Mucosa of rectum (tissue), 2 donors: ENCODE data around the gene UMOD.

Source experiments
- H3K27ac ChIP-seq, 2 donors: one replicate each; pipeline ENCODE4 v1.7.0; 2013; ENCODE audit warnings: inconsistent platforms in 2 of 2, low read depth in 2 of 2, low read length in 2 of 2
- H3K27me3 ChIP-seq, 2 donors: one replicate each; pipeline ENCODE4 v1.7.0; 2013; ENCODE audit warnings: low read length in 2 of 2; ENCODE audit not compliant: control insufficient read depth in 2 of 2, insufficient read depth in 2 of 2
- H3K36me3 ChIP-seq, 2 donors: one replicate each; pipeline ENCODE4 v1.7.0; 2013; ENCODE audit warnings: low read length in 2 of 2; ENCODE audit not compliant: control insufficient read depth in 2 of 2, insufficient read depth in 2 of 2
- H3K4me1 ChIP-seq, 2 donors: one replicate each; pipeline ENCODE4 v1.7.0; 2013; ENCODE audit warnings: low read length in 2 of 2, mild to moderate bottlenecking in 1 of 2; ENCODE audit not compliant: control insufficient read depth in 2 of 2, insufficient read depth in 2 of 2
- H3K4me3 ChIP-seq, 2 donors: one replicate each; pipeline ENCODE4 v1.7.0; 2013; ENCODE audit warnings: low read length in 2 of 2
- H3K9ac ChIP-seq, 2 donors: one replicate each; pipeline ENCODE4 v1.7.0; 2013; ENCODE audit warnings: low read length in 2 of 2, low read depth in 1 of 2, mild to moderate bottlenecking in 1 of 2
- H3K9me3 ChIP-seq, 2 donors: one replicate each; pipeline ENCODE4 v1.7.0; 2013; ENCODE audit warnings: low read length in 2 of 2; ENCODE audit not compliant: control insufficient read depth in 2 of 2
- donor health status: healthy.
- donor health status: Normal muscosa, but diverticular disease.

UMOD gene

GRCh38 chr16:20306401-20306800 is 46.1 kb downstream of the UMOD start:
- Histone ChIP-seq H3K9ac (no peak overlapping the region), H3K4me3 (no peak overlapping the region), H3K27ac (no peak overlapping the region), H3K27me3 (peaks cover 0 to 3% of the 10 kb centered on the region in 2 donors), H3K36me3 (no peaks in the 10 kb centered on the region), H3K4me1 (no peaks in the 10 kb centered on the region), H3K9me3 (no peaks in the 10 kb centered on the region)

- no peaks in the 10 kb centered on the region for H3K9me3 ChIP-seq
- no peak overlapping the region for H3K27ac ChIP-seq
- no peaks in the 10 kb centered on the region for H3K36me3 ChIP-seq
- no peak overlapping the region for H3K4me3 ChIP-seq
- peaks cover 0 to 3% of the 10 kb centered on the region in 2 donors for H3K27me3 ChIP-seq
- no peak overlapping the region for H3K9ac ChIP-seq
- H3K4me1 ChIP-seq, result no peaks in the 10 kb centered on the region
Measured at GRCh38 chr16:20303012-20303411, 49.5 kb downstream of the UMOD start.

- H3K9ac ChIP-seq, result no peak overlapping the region
- H3K36me3 ChIP-seq, result no peaks in the 10 kb centered on the region
- no peaks in the 10 kb centered on the region for H3K9me3 ChIP-seq
- H3K4me1 ChIP-seq, result no peaks in the 10 kb centered on the region
- H3K27ac ChIP-seq, result no peak overlapping the region
- H3K27me3 ChIP-seq, result peaks cover 0 to 3% of the 10 kb centered on the region in 2 donors
- no peak overlapping the region for H3K4me3 ChIP-seq
Measured at GRCh38 chr16:20302389-20302788, 50.1 kb downstream of the UMOD start.

DNA sequence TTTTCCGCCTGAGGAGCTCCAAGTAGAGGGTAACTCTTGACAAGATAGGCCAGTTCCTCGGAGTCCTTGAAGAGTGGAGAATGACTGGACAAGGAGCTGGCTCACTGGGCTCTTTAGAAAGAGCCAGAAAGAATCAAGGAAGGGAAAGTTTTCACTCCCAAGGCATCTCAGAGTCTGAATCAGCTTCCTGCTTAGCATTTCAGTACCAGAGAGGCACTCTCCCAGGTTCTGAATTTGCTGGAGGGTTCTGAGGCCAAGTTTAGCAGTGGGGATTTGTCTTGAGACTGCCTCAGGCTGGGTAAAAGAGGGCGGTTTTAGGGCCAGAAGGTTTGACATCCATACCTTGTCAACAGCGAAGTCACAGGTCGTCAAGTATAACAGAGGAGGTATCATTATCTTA is 50.7 kb downstream of the UMOD start:
- no peak overlapping the region for H3K9ac ChIP-seq
- no peak overlapping the region for H3K27ac ChIP-seq
- no peak overlapping the region for H3K4me3 ChIP-seq
- peaks cover 0 to 3% of the 10 kb centered on the region in 2 donors for H3K27me3 ChIP-seq
- H3K9me3 ChIP-seq, result no peaks in the 10 kb centered on the region
- H3K36me3 ChIP-seq, result no peaks in the 10 kb centered on the region
- H3K4me1 ChIP-seq, result no peaks in the 10 kb centered on the region

DNA sequence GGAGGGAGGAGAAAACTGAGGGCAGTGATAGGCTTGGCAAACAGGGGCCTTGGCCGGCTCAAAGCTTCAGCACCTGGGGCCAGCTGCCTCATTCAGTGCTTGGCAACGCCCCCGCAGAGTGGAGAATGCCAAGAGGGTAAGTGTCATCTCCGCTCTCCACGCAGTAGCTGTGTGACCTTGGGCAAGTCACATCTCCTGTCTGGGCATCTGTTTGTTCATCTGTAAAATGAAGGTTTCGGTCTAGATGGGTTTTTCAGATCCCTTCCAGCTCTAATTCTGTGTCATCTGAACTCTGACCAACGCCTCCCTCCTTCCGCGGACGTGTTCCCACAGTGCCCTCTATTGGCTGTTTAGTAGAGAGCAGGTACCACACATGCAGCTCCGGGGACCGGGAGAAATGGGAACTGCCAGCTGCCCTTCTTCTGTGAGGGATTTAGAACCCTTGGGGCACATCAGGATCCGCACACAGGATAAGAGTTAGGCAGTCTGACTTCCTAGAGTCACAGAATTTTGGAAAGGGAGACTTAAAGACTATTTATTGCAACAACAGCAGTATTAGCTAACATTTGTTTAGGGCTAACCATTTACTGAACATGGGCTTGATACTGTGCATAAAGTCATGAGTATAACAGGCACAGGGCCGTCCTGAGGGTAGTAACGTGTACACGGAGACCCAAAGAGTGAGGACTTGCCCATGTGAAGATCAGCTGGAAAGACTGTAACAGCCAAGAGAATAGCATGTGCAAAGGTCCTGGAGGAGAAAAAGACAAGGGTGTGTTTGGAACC is 52.0 kb downstream of the UMOD start:
- no peaks in the 10 kb centered on the region for H3K36me3 ChIP-seq
- no peak overlapping the region for H3K27ac ChIP-seq
- no peaks in the 10 kb centered on the region for H3K4me1 ChIP-seq
- H3K4me3 ChIP-seq, result no peak overlapping the region
- peaks cover 0 to 3% of the 10 kb centered on the region in 2 donors for H3K27me3 ChIP-seq
- H3K9ac ChIP-seq, result no peak overlapping the region
- no peaks in the 10 kb centered on the region for H3K9me3 ChIP-seq

- Histone ChIP-seq H3K9me3 (no peaks in the 10 kb centered on the region), H3K36me3 (no peaks in the 10 kb centered on the region), H3K9ac (no peak overlapping the region), H3K4me1 (no peaks in the 10 kb centered on the region), H3K4me3 (no peak overlapping the region), H3K27ac (no peak overlapping the region), H3K27me3 (peaks cover 0 to 3% of the 10 kb centered on the region in 2 donors)
Measured at GRCh38 chr16:20298452-20298851, 54.1 kb downstream of the UMOD start.

- H3K4me3 ChIP-seq, result no peak overlapping the region
- no peaks in the 10 kb centered on the region for H3K27me3 ChIP-seq
- no peaks in the 10 kb centered on the region for H3K36me3 ChIP-seq
- H3K27ac ChIP-seq, result no peak overlapping the region
- no peak overlapping the region for H3K9ac ChIP-seq
- H3K4me1 ChIP-seq, result no peaks in the 10 kb centered on the region
- no peaks in the 10 kb centered on the region for H3K9me3 ChIP-seq
Measured at GRCh38 chr16:20291208-20292206, 61.0 kb downstream of the UMOD start.

GRCh38 chr16:20289571-20289970 is 62.9 kb downstream of the UMOD start:
- Histone ChIP-seq H3K4me3 (no peak overlapping the region), H3K36me3 (no peaks in the 10 kb centered on the region), H3K9ac (no peak overlapping the region), H3K9me3 (no peaks in the 10 kb centered on the region), H3K4me1 (no peaks in the 10 kb centered on the region), H3K27me3 (no peaks in the 10 kb centered on the region), H3K27ac (no peak overlapping the region)

DNA sequence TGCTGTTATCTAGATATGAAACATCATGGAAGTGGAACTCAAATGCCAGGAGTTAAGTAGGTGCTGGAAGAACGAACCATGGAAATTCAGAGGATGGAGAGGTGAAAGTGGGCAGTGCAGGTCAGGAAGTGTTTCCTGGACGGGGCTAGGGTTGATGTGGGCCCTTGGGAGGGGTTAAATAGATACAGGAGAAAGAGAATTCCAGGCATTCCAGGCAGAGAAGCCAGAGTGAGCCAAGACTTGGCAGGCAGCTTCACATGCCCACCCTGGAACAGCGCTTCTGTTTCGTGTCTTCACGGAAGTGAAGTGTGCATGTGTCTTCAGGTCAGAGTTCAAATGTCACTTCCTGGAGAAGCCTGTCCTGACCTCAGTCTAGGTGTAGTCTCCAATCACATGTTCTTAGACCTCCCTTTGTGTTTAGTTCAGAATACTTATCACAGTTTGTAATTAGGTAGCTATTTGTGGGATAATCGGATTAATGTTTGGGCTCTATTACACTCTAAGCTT is 66.5 kb downstream of the UMOD start:
- no peaks in the 10 kb centered on the region for H3K4me1 ChIP-seq
- no peak overlapping the region for H3K4me3 ChIP-seq
- no peak overlapping the region for H3K9ac ChIP-seq
- H3K27me3 ChIP-seq, result no peaks in the 10 kb centered on the region
- H3K9me3 ChIP-seq, result no peaks in the 10 kb centered on the region
- no peaks in the 10 kb centered on the region for H3K36me3 ChIP-seq
- no peak overlapping the region for H3K27ac ChIP-seq
